Adipose tissue (tissue), 3 donors: ENCODE results near the gene MMP8. TPM values are rescaled to one million over a fixed set of nuclear protein-coding genes. Genes with fewer than 3 reads are reported as not detected.

ENCODE experiments used
- H3K27ac ChIP-seq: one replicate; pipeline ENCODE4 v1.5.1; 2013; ENCODE audit warnings: low read depth, low read length
- WGBS, 3 donors: extraction: QIAGEN DNeasy Blood & Tissue Kit; methylation state at CpG; one replicate each; pipeline ENCODE4 v1.1.7; 2013; 5-methylcytosine and 5-hydroxymethylcytosine counted together
- polyA plus RNA-seq, 3 donors: library from polyadenylated mRNA; stranded (reverse); fragments of 200-250 nt; gene quantifications; one replicate each; pipeline ENCODE4 v1.2.3, GENCODE V29; 2013
- donor health status: healthy with polysubstance abuse.
- donor health status: Bipolar disorder and iron deficiency.
- donor health status: healthy.

The MMP8 gene
- polyA plus RNA-seq, 3 donors, result 0.31 to 5.2 (median 0.40) TPM

DNA sequence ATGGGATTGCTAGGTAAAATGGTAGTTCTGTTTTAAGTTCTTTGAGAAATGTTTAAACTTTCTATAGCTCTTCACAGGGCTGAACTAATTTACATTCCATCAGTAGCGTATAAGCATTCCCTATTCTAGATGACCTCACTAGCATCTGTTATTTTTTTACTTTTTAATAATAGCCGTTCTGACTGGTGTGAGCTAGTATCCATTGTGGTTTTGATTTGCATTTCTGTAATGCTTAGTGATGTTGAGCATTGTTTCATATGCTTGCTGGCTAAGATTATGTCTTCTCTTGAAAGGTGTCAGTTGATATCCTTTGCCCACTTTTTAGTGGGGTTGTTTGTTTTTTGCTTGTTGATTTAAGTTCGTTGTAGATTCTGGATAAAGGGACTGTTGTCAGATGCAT is 55.1 kb downstream of the MMP8 start:
- 60 to 82% (median 82%) methylated on average over 3 of the region's 3 CpGs for WGBS, 3 donors
- no peak overlapping the region for H3K27ac ChIP-seq

DNA sequence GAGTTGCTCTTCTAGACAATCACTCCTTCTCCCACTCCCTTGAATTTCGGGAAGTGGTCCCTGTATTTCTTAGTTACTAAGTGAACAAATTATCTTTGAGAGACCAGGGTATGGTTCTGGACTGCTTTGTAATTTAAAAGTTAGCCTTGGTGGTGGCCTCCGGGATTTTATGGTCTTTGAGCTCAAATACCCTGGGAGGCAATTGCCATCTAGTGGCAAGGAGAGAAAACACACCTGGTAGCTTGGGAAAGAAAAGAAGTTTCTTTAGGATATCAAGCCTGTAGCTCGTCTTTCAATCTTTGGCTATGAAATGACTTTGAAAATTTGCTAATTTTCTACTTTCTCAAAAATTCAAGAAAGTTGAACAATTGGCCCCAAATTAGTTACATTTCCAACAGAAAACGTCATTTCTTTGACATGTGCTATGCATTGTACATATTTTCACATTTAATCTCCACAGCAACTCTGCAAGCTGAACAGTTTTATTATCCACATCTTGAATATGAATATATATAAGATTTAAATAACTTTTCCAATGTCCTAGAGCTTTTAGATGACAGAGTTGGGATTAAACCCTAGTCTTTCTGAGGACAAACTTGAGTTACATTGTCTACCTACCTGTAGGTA is 58.3 kb downstream of the MMP8 start:
- H3K27ac ChIP-seq, result no peak overlapping the region
- WGBS, 3 donors, result 3 to 12% (median 10%) methylated on average over 4 of the region's 4 CpGs

GRCh38 chr11:102664001-102664752 is 60.6 kb downstream of the MMP8 start:
- H3K27ac ChIP-seq, result no peak overlapping the region
- 76 to 83% (median 77%) methylated on average over 13 of the region's 13 CpGs for WGBS, 3 donors

- H3K27ac ChIP-seq, result no peak overlapping the region
Observed at GRCh38 chr11:102662607-102663006, 62.1 kb downstream of the MMP8 start.

Other genes with a start within 250 kb of the MMP8 start
- gene MMP7, start 194.2 kb downstream of the MMP8 start, polyA plus RNA-seq, result 10 to 100 TPM in 1 of 3 donors, not detected in 2; 28.8 TPM
- not detected for gene MMP20, start 99.6 kb downstream of the MMP8 start, polyA plus RNA-seq
- gene MMP27, start 19.2 kb downstream of the MMP8 start, polyA plus RNA-seq, result under 1 TPM in 1 of 3 donors, not detected in 2; 0.07 TPM
- gene MMP10, start 55.7 kb upstream of the MMP8 start, polyA plus RNA-seq, result under 1 TPM in 2 of 3 donors, not detected in 1; 0.06 to 0.25 TPM
- gene MMP1, start 73.2 kb upstream of the MMP8 start, polyA plus RNA-seq, result 1 to 10 TPM in 1 of 3 donors, under 1 TPM in 2; 0.09 to 1.1 (median 0.34) TPM
- gene MMP3, start 118.7 kb upstream of the MMP8 start, polyA plus RNA-seq, result under 1 TPM in 2 of 3 donors, not detected in 1; 0.34 to 0.77 TPM
- gene MMP12, start 150.0 kb upstream of the MMP8 start, polyA plus RNA-seq, result under 1 TPM in 2 of 3 donors, not detected in 1; 0.09 to 0.19 TPM
- not detected for gene MMP13, start 230.8 kb upstream of the MMP8 start, polyA plus RNA-seq